Neuron (in vitro differentiated cells): ENCODE measurements around the gene THBD.
"Not testable (repeated sequence)": the region's sequence is repeated elsewhere in the genome, so short reads cannot be mapped to it uniquely, and the experiment has no call there.

Source experiments
- H2AFZ ChIP-seq: one replicate; pipeline ENCODE4 v1.6.1; 2013; ENCODE audit warnings: low read depth, mild to moderate bottlenecking, inconsistent platforms, low read length, moderate library complexity
- H3K27me3 ChIP-seq: one replicate; pipeline ENCODE4 v1.6.1; 2013; ENCODE audit warnings: low read length; ENCODE audit not compliant: insufficient read depth
- H3K36me3 ChIP-seq: one replicate; pipeline ENCODE4 v1.6.1; 2013; ENCODE audit warnings: low read length; ENCODE audit not compliant: insufficient read depth
- H3K4me1 ChIP-seq: one replicate; pipeline ENCODE4 v1.6.1; 2013; ENCODE audit warnings: low read length; ENCODE audit not compliant: insufficient read depth
- H3K4me3 ChIP-seq: 2 replicates; pipeline ENCODE4 v1.5.1; 2013; ENCODE audit warnings: mild to moderate bottlenecking, low read length, moderate library complexity
- H3K9me3 ChIP-seq: one replicate; pipeline ENCODE4 v1.6.1; 2013; ENCODE audit warnings: low read length

Gene THBD

DNA sequence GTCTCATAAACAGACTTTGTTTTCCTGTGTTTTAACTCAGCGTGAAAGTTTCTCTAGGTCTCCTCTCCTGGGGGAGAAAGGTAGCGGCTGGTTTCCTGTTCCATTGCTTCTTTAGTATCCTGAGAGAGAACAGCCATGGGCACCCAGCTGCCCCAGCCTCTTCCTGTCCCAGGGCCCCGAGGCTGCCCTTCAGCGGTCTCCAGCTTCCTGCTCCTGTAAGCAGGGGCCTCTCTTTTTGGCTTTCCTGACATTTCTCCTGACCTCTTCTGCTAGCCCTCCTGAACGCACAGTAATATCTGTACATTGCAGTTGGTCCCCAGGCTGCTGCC, 16.8 kb downstream of the THBD start:
- peaks cover 17% of the 10 kb centered on the region for H3K27me3 ChIP-seq
- no peaks in the 10 kb centered on the region for H3K4me1 ChIP-seq
- no peak overlapping the region for H3K4me3 ChIP-seq
- no peaks in the 10 kb centered on the region for H3K36me3 ChIP-seq
- no peaks in the 10 kb centered on the region for H3K9me3 ChIP-seq
- H2AFZ ChIP-seq: no peak overlapping the region

DNA sequence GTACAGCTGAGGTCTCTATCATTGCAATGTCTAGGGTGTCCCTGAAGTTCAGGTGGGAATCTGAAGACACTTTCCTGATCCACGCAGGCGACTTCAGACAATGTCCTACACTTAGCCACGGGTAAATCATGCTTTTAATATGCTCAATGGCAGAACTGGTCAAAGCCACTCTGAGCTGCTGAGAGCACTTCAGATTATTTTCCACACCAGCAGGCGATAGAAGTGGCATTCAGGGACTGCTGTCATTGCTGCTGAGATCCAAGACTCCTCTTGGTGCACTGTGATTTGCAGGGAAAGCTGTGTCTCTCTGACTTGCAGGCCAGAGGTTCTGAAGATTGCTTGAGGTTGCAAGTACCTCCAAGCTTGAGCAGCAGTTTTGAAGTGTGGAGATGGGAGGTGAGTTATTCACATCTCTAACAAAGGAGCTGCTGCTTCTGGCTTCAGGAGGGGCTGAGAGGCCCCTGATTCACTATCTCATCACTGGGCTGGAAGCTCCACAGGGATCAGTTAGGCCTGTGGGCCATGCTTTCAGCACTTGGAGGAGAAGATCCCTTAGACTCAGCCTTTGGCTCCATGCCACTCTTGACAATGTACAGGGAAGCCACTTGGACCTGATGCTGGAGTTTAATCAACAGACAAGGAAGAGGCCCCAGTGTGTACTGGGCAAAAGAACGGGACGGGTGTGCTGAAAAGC, 17.3 kb downstream of the THBD start:
- peaks cover 15% of the 10 kb centered on the region for H3K27me3 ChIP-seq
- H3K9me3 ChIP-seq: no peaks in the 10 kb centered on the region
- H3K36me3 ChIP-seq: no peaks in the 10 kb centered on the region
- no peak overlapping the region for H2AFZ ChIP-seq
- H3K4me3 ChIP-seq: no peak overlapping the region
- no peaks in the 10 kb centered on the region for H3K4me1 ChIP-seq

DNA sequence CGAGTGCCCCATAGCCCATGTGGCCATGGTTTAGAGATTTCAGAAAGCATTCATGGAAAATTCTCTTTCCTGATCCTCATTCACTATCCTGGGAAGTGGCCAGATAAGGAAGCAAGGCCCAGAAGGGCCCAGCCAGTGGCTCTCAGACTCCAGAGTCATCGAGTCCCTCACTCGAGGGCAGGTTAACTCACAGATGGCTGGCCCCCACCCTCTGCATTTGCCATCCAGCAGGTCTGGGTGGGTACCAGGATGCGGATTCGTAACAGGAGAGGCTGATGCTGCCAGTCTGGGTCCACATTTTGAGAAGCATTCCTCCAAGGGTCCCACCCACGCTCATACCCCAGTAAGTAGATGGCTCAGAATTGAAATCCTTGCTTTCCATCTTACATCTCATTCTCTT, 18.1 kb downstream of the THBD start:
- no peaks in the 10 kb centered on the region for H3K4me1 ChIP-seq
- H3K4me3 ChIP-seq: no peak overlapping the region
- peaks cover 10% of the 10 kb centered on the region for H3K27me3 ChIP-seq
- H3K36me3 ChIP-seq: no peaks in the 10 kb centered on the region
- H2AFZ ChIP-seq: no peak overlapping the region
- no peaks in the 10 kb centered on the region for H3K9me3 ChIP-seq

DNA sequence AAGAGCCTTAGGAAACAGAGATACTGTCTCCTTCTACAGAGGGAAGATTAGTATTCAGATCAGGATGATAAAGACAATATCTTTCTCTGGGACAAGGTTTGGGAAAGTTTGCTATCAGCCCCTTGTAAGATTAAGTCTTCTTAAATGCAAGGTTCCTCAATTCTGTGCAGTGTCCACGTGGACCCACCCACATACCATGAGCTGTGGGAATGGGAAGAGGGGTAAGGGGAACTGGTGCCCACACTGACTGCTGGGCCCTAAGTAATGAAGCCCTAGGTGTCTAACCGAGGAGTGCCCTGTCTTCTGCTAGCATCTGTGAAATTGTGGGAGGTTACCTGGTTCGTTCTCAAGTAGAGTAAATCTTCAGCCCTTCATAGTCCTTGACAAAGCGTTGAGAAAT, 20.1 kb downstream of the THBD start:
- no peaks in the 10 kb centered on the region for H3K36me3 ChIP-seq
- no peaks in the 10 kb centered on the region for H3K9me3 ChIP-seq
- H3K4me1 ChIP-seq: no peaks in the 10 kb centered on the region
- H3K4me3 ChIP-seq: no peak overlapping the region
- H3K27me3 ChIP-seq: peaks cover 2% of the 10 kb centered on the region
- no peak overlapping the region for H2AFZ ChIP-seq

DNA sequence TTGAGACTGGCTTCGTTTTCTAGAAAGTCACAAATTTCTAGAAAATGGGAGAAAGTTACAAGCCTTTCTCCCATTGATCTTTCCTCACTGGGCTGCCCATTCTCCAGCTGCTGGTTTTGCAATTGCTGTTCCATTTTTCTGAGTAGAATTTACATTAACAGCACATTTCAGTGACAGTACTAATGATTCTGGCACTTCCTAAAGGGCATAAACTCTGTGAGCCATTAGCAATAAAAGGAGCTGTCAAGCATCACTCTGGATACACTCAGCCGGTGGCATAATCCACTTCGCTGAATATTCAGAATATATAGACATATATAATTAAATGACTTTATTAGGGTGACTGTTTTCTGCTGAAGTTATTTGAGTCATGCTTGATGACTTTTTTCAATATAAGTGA, 21.1 kb downstream of the THBD start:
- no peak overlapping the region for H3K4me3 ChIP-seq
- no peaks in the 10 kb centered on the region for H3K4me1 ChIP-seq
- no peak overlapping the region for H2AFZ ChIP-seq
- no peaks in the 10 kb centered on the region for H3K27me3 ChIP-seq
- H3K36me3 ChIP-seq: no peaks in the 10 kb centered on the region
- no peaks in the 10 kb centered on the region for H3K9me3 ChIP-seq

DNA sequence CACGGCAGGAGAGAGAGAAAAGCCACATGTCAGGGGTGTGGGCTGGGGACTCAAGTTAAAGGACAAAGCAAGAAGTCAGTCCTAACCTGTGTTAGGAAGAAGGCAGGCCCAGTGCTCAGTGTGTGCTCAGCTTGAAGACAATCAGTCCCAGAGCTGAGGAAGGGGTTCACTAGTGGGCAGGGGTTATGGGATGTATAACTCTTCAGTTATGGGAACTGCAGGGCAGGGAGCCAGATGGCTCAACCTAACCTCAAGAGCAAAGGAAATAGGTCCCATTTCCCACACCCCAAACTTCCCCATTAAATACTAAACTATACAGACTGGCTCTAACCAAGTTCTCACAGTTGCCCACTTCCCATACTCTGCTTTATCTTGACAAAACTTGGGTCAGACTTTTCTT, 21.8 kb downstream of the THBD start:
- no peaks in the 10 kb centered on the region for H3K9me3 ChIP-seq
- H3K4me3 ChIP-seq: no peak overlapping the region
- no peak overlapping the region for H2AFZ ChIP-seq
- no peaks in the 10 kb centered on the region for H3K4me1 ChIP-seq
- H3K27me3 ChIP-seq: no peaks in the 10 kb centered on the region
- H3K36me3 ChIP-seq: no peaks in the 10 kb centered on the region

DNA sequence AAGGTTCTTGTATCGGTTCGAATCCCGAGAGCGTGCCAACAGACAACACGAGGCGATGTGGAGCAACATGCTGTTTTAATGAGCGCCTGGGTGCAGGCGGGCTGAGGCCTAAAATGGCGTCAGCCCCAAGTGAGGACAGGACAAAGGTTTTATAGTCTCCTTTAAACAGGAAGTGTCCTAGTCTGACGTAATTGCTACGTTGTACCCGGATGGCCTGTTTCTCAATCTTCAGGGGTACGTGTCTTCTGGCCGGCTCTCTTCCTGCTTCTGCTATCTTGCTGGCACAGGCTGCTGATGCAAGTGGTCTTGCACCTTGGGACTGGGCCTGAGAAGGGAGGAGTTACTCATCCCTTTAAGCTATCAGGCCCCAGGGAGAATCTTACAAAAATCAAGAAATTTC, 24.0 kb downstream of the THBD start:
- not testable (repeated sequence) for H3K4me3 ChIP-seq, H2AFZ ChIP-seq, H3K27me3 ChIP-seq, H3K36me3 ChIP-seq, H3K9me3 ChIP-seq, H3K4me1 ChIP-seq

DNA sequence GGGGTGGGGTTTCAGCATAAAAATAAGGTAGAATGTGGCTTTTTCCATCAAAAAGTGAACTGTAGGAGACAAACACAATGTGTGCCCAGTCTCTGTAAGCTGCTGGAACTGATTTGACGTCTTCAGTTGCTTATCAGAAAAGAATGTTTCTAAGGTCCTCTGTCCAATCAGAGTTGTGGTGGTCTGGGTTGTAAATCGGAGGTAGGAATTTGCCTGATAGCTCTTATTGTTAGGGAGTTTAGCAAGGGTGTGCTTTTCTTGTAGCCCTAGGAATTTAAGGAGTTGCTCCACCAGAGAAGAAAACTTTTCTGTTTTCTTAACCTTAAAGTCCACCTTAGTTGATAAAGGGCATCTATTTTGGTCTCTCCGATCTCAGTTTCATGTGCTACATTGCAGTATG, 24.8 kb downstream of the THBD start:
- no peaks in the 10 kb centered on the region for H3K9me3 ChIP-seq
- H3K4me3 ChIP-seq: no peak overlapping the region
- no peaks in the 10 kb centered on the region for H3K27me3 ChIP-seq
- no peaks in the 10 kb centered on the region for H3K4me1 ChIP-seq
- H2AFZ ChIP-seq: no peak overlapping the region
- no peaks in the 10 kb centered on the region for H3K36me3 ChIP-seq

DNA sequence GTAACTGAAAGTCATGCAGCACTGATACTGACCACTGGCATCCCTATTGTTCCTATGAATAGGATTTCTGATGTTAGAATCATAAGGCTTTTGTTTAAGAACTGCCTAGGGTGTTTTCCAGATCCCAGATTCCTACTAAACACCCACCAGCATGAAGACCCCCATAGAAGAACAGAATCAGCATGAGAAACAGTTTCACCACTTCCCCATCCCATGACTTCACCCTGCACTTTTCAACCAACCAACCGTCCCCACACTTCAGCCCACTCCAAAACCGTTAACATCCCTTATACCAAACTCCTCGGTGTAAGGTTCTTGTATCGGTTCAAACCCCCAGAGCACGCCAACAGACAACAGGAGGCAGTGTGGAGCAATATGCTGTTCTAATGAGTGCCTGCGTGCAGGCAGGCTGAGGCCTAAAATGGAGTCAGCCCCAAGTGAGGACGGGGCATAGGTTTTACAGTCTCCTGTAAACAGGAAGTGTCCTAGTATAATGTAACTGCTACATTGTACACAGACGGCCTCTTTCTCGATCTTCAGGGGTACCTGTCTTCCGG, 25.8 kb downstream of the THBD start:
- Histone ChIP-seq H3K4me3 (no peak overlapping the region), H3K27me3 (no peaks in the 10 kb centered on the region), H3K36me3 (no peaks in the 10 kb centered on the region), H3K4me1 (no peaks in the 10 kb centered on the region), H2AFZ (no peak overlapping the region), H3K9me3 (no peaks in the 10 kb centered on the region)

DNA sequence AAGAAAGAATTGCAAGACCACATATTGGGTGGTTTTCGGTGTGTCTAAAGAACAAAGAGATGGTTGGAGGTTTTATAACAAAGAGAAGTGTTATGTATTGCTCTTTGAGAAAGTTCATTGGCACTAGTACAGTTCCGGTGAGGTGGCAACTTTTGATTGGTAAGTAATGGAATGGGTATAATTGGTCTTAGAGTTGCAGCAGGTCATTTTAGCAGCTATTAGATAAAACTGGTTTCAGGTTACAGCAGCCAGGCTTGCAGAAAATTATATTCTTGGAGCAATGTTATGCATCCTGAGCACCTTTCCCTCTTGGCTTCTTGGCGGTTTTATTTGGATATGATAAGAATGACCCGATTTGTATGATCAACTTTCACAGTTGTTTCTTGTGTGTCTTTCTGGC, 26.6 kb downstream of the THBD start:
- no peaks in the 10 kb centered on the region for H3K4me1 ChIP-seq

DNA sequence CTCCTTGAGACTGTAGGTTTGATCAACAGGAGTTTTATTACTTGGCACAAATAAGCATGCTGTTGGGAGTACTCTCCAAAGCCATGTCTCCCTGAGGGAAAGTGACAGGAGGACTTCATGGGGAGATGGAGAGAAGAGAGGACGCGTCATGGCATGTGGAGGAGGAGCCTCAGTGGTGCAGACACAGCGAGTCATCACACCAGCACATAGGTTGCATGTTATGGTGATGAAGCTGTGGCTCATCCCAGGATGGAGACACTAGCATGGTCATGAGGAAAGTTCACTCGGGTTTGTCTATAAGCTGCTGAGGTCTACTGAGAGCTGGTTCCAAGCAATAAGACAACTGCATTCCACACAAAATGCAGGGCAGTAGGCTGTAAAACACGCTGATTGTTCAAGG, 27.5 kb downstream of the THBD start:
- H3K9me3 ChIP-seq: no peaks in the 10 kb centered on the region
- no peaks in the 10 kb centered on the region for H3K27me3 ChIP-seq
- no peaks in the 10 kb centered on the region for H3K4me1 ChIP-seq
- no peak overlapping the region for H3K4me3 ChIP-seq
- no peaks in the 10 kb centered on the region for H3K36me3 ChIP-seq
- H2AFZ ChIP-seq: no peak overlapping the region

More for the DNA sequence above, 26.6 kb downstream of the THBD start:
- no peaks in the 10 kb centered on the region for H3K27me3 ChIP-seq
- no peaks in the 10 kb centered on the region for H3K9me3 ChIP-seq
- H2AFZ ChIP-seq: no peak overlapping the region
- H3K4me3 ChIP-seq: no peak overlapping the region
- no peaks in the 10 kb centered on the region for H3K36me3 ChIP-seq

DNA sequence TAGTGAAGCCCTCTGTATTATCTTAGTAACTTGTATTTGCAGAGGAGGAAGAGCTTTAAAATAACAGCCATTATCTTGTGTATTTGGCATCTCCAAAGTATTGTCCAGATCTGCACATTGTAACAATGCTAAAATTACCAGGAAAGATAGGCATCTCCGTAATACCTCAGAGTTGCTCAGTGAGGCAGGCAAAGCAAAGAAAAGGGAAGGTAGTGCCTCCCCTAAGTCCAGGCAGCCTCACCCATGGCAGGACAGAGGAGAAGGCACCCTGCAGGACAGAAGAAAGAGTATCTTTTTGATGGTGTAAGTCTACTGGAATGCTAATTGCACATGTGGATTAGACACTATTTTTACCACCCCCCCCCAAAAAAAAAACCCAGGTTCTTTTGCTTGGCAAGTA, 27.9 kb downstream of the THBD start:
- H3K27me3 ChIP-seq: no peaks in the 10 kb centered on the region
- H2AFZ ChIP-seq: no peak overlapping the region
- no peaks in the 10 kb centered on the region for H3K4me1 ChIP-seq
- H3K9me3 ChIP-seq: no peaks in the 10 kb centered on the region
- no peaks in the 10 kb centered on the region for H3K36me3 ChIP-seq
- no peak overlapping the region for H3K4me3 ChIP-seq

DNA sequence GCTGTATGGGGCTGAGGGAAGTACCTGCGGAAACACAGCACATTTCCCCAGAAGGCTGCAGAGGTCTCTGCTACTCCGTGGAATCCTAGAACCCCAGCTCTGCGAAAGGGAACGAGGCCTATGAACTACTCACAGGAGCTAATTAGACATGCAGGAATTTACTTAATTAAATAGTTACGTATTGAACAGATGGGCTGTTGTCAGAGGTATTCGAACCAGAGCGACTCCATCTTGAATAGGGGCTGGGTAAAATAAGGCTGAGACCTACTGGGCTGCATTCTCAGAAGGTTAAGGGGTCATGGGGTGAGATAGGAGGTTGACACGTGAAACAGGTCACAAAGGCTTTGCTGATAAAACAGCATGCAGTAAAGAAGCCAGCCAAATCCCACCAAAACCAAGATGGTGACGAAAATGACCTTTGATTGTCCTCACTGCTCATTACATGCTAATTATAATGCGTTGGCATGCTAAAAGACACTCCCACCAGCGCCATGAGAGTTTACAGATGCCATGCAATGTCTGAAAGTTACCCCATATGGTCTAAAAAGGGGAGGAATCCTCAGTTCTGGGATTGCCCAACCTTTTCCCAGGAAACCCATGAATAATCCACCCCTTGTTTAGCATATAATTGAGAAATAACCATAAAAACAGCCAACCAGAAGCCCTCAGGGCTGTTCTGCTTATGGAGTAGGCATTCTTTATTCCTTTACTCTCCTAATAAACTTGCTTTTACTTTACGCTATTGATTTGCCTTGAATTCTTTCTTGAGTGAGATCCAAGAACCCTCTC, 29.0 kb downstream of the THBD start:
- H3K27me3 ChIP-seq: no peaks in the 10 kb centered on the region
- H3K9me3 ChIP-seq: no peaks in the 10 kb centered on the region
- no peaks in the 10 kb centered on the region for H3K36me3 ChIP-seq
- no peak overlapping the region for H2AFZ ChIP-seq
- H3K4me3 ChIP-seq: no peak overlapping the region
- no peaks in the 10 kb centered on the region for H3K4me1 ChIP-seq
